Activated naive CD4-positive, alpha-beta T cell treated with anti-CD3 and anti-CD28 coated beads, Interleukin-2, amount 50 U/mL, for 24 hours (primary cell): ENCODE measurements around the gene SEL1L.
"Not testable (repeated sequence)": the region's sequence is repeated elsewhere in the genome, so short reads cannot be mapped to it uniquely, and the experiment has no call there.

Experiments
- H3K27ac Mint-ChIP-seq: one replicate; pipeline ENCODE4 v1.8.0; 2021; ENCODE audit warnings: mild to moderate bottlenecking, mixed read lengths
- H3K27me3 Mint-ChIP-seq: one replicate; pipeline ENCODE4 v1.8.0; 2021; ENCODE audit warnings: mixed read lengths
- H3K36me3 Mint-ChIP-seq: one replicate; pipeline ENCODE4 v1.8.0; 2021; ENCODE audit warnings: mixed read lengths
- H3K4me1 Mint-ChIP-seq: one replicate; pipeline ENCODE4 v1.8.0; 2021; ENCODE audit warnings: mixed read lengths
- H3K4me3 Mint-ChIP-seq: one replicate; pipeline ENCODE4 v1.8.0; 2021; ENCODE audit warnings: mild to moderate bottlenecking, mixed read lengths
- H3K9me3 Mint-ChIP-seq: one replicate; pipeline ENCODE4 v1.8.0; 2021; ENCODE audit warnings: mixed read lengths

The SEL1L gene

DNA sequence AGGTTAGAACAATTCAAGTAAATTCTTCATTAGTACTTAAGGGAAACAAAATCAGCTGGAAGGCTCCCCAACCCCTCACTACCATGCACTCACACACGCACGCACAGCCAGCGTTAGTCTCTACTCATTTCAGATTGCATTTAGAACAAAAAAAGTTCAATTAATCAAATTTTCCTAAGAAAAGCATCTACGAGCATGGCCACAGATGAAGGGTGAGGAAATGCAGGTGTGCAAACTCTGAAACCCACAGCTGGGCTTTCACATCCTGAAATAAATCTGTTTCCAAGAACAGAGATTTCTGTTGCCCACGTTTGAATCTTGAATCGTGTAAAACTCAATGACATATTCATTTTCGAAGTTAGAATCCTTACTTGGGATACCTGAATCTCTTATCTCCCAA, 62.6 kb downstream of the SEL1L start:
- no peaks in the 10 kb centered on the region for H3K9me3 Mint-ChIP-seq
- peaks cover 13% of the 10 kb centered on the region for H3K36me3 Mint-ChIP-seq
- peak overlapping the region; percentile 65 for H3K27ac Mint-ChIP-seq
- peaks cover 54% of the 10 kb centered on the region for H3K4me1 Mint-ChIP-seq
- H3K4me3 Mint-ChIP-seq = no peak overlapping the region
- H3K27me3 Mint-ChIP-seq = no peaks in the 10 kb centered on the region

DNA sequence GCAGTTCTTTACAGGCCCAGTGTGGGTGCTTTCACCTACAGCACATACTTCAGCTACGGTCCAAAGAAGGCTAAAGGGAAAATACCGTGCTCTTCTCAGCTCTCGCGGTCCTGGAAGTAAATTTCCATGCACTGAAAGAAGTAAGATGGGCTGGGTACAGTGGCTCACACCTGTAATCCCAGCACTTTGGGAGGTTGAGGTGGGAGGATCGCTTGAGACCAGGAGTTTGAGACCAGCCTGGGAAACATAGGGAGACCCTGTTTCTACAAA, 63.2 kb downstream of the SEL1L start:
- not testable (repeated sequence) for H3K27me3 Mint-ChIP-seq, H3K4me3 Mint-ChIP-seq, H3K27ac Mint-ChIP-seq, H3K9me3 Mint-ChIP-seq
- peaks cover 51% of the 10 kb centered on the region for H3K4me1 Mint-ChIP-seq
- H3K36me3 Mint-ChIP-seq = peaks cover 11% of the 10 kb centered on the region

DNA sequence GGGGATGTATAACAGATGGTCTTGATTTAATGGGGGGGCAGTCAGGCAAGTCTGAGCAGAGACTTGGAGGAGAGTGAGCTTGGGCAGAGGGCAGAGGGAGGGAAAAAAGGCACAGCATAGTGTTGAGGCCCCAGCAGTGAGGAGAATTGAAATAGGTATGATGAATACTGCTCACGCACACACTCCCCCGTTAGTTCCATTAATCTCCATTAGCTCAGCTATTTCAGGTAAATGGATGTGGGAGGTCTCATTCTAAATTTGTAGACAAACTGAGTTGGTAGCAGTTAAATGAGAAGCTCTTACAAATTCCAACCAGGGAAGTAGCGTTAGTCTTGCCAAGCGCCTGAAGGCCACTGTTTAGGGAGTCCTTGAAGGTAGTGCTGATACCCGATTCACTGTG, 66.8 kb downstream of the SEL1L start:
- Mint-ChIP-seq H3K4me1 (peaks cover 32% of the 10 kb centered on the region), H3K27ac (no peak overlapping the region)

DNA sequence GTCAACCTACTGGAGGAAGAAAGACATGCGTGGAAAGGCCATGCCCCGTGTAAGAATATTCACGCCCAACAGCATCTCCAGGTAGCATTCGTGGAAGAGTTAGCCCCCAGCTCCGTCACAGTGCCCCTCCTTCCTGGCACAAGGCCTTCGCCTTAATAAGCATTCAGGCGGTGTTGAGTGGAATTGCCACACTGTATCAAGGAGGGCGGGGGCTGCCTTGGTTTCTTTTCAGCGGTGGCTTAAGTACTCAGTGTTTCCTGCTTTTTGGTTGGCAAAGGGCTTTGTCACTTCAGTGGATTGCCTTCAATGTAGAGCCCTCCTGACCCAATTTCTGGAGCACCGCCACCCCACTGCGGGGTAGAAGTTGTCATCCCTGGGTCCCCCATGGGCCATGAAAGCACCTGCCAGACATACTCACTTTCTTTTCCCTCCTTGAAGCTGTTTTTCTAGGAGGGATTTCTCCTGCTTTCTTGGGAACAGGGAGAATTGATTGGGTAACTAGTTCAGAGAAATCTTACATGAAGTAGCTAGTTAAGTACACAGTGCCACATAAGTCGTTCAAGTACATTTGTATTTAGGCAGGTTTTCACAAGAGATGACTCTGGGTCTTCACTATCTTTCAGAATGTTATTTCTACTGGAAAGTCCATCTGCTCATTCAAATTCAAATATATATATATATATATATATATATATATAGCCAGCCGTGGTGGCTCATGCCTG, 68.0 kb downstream of the SEL1L start:
- Mint-ChIP-seq H3K27me3 (no peaks in the 10 kb centered on the region), H3K27ac (peak overlapping the region; percentile 59), H3K4me3 (peak overlapping the region; percentile 74), H3K36me3 (no peaks in the 10 kb centered on the region), H3K4me1 (peaks cover 20% of the 10 kb centered on the region), H3K9me3 (no peaks in the 10 kb centered on the region)

More for the DNA sequence above, 66.8 kb downstream of the SEL1L start:
- Mint-ChIP-seq H3K9me3 (no peaks in the 10 kb centered on the region), H3K27me3 (no peaks in the 10 kb centered on the region), H3K4me3 (no peak overlapping the region), H3K36me3 (no peaks in the 10 kb centered on the region)

DNA sequence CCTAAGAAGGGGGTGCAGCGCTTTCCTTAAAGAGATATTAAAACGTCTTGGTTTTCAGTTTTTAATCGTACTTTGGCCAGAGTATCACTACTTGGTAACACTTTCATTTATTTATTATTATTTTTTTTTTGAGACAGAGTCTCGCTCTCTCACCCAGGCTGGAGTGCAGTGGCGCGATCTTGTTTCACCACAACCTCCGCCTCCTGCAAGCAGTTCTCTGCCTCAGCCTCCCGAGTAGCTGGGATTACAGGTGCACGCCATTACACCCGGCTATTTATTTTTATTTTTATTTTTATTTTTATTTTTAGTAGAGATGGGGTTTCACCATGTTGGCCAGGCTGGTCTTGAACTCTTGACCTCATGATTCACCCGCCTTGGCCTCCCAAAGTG, 68.7 kb downstream of the SEL1L start:
- Mint-ChIP-seq H3K4me1 (peaks cover 13% of the 10 kb centered on the region), H3K4me3 (peak overlapping the region; percentile 88), H3K27ac (peak overlapping the region; percentile 82)
- H3K9me3 Mint-ChIP-seq, H3K36me3 Mint-ChIP-seq, H3K27me3 Mint-ChIP-seq: not testable (repeated sequence)

DNA sequence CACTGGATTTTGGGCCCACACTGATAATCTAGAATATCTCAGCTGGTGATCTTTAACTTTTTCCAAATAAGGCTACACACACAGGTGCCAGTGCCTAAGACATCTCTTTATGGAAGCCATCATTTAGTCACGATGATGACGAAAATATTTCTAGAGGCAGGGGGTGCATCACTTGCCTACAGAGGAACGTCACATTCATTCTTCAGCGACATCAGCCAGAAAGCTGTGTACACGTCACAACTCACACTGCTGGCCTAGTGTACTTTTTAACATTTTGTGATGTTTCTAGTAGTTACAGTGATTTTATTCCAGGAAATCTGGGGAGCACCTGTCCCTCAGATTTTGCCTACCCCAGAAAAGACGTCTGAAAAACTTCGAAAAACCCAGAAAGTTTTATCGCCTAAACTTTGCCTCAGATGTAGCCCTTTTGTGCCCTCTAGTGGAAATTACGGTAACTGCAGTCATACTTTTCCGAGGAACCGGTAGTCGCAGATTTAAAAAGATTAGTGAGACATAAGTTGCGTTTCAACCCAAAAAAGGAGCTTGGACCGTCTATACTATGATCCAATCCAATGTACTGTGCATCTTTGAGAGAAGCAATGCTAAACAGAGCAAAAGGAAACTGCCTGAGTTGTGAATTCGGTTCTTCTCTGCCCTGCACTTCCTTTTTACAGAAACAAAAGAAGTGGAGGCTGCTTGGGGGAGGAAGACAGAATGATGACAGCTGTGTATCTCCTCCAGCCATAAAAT, 69.2 kb downstream of the SEL1L start:
- Mint-ChIP-seq H3K4me3 (peak overlapping the region; percentile 88), H3K9me3 (no peaks in the 10 kb centered on the region), H3K36me3 (no peaks in the 10 kb centered on the region), H3K27me3 (no peaks in the 10 kb centered on the region), H3K27ac (peak overlapping the region; percentile 82), H3K4me1 (peaks cover 11% of the 10 kb centered on the region)

DNA sequence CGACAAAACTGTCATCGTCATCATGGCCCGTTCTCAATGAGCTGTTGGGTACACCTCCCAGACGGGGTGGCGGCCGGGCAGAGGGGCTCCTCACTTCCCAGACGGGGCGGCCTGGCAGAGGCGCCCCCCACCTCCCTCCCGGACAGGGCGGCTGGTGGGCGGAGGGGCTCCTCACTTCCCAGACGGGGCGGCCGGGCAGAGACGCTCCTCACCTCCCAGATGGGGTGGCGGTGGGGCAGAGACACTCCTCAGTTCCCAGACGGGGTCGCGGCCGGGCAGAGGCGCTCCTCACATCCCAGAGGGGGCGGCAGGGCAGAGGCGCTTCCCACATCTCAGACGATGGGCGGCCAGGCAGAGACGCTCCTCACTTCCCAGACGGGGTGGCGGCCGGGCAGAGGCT, 71.3 kb downstream of the SEL1L start:
- H3K36me3 Mint-ChIP-seq, H3K9me3 Mint-ChIP-seq, H3K4me3 Mint-ChIP-seq, H3K27ac Mint-ChIP-seq, H3K27me3 Mint-ChIP-seq: not testable (repeated sequence)
- H3K4me1 Mint-ChIP-seq = peaks cover 11% of the 10 kb centered on the region

DNA sequence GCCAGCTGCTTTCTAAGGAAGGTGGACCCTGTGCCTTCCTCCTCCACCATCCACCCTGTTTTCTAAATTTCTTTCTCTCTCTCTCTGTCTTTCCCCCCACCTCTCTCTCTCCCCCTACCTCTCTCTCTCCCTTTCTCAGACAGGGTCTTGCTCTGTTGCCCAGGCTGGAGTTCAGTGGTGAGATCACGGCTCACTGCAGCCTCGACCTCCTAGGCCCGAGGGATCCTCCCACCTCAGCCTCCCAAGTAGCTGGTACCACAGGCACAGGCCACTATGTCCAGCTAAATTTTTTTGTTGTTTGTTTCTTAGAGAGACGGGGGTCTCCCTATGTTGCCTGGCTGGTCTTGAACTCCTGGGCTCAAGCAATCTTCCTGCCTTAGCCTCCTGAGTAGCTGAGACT, 73.7 kb downstream of the SEL1L start:
- H3K9me3 Mint-ChIP-seq = no peaks in the 10 kb centered on the region
- H3K27me3 Mint-ChIP-seq = no peaks in the 10 kb centered on the region
- no peak overlapping the region for H3K4me3 Mint-ChIP-seq
- H3K27ac Mint-ChIP-seq = no peak overlapping the region
- no peaks in the 10 kb centered on the region for H3K36me3 Mint-ChIP-seq
- H3K4me1 Mint-ChIP-seq = peaks cover 8% of the 10 kb centered on the region

DNA sequence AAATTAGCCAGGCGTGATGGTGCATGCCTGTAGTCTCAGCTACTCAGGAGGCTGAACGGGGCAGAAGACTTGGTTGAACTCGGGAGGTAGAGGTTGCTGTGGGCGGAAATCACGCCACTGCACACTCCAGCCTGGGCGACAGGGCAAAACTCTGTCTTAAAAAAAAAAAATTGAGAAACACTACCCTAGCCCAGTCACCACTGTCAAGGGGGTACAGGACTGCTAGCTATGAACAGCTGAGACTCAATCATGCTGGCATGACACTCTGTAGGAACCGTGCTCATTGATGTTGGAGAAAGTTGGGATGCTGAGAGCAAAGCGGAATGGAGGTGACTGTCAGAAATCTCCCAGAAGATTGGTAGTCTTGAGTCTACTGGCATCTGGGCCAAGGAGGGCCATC, 75.3 kb downstream of the SEL1L start:
- H3K36me3 Mint-ChIP-seq = no peaks in the 10 kb centered on the region
- H3K27ac Mint-ChIP-seq = no peak overlapping the region
- H3K27me3 Mint-ChIP-seq = no peaks in the 10 kb centered on the region
- no peaks in the 10 kb centered on the region for H3K9me3 Mint-ChIP-seq
- no peaks in the 10 kb centered on the region for H3K4me1 Mint-ChIP-seq
- no peak overlapping the region for H3K4me3 Mint-ChIP-seq

DNA sequence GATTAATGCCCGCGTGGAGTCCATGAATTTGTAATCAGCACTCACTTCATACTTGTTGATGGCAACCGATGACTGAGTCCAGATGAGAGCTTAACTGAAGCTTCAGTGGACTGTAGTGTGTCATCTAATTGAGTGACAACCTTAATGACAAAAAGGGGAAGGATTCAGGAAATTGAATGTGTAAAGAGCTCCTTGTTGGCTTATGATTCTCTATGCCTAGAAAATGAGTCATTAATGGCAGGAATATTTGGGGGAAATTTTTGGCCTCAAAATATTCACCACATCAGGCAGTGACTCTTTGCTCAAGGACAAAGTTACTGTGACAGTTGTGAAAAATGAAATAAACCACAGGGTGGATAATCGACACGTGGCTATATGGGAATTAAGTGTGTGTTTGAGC, 78.3 kb downstream of the SEL1L start:
- no peaks in the 10 kb centered on the region for H3K36me3 Mint-ChIP-seq
- no peaks in the 10 kb centered on the region for H3K9me3 Mint-ChIP-seq
- H3K4me3 Mint-ChIP-seq = no peak overlapping the region
- H3K27me3 Mint-ChIP-seq = no peaks in the 10 kb centered on the region
- peaks cover 7% of the 10 kb centered on the region for H3K4me1 Mint-ChIP-seq
- no peak overlapping the region for H3K27ac Mint-ChIP-seq

DNA sequence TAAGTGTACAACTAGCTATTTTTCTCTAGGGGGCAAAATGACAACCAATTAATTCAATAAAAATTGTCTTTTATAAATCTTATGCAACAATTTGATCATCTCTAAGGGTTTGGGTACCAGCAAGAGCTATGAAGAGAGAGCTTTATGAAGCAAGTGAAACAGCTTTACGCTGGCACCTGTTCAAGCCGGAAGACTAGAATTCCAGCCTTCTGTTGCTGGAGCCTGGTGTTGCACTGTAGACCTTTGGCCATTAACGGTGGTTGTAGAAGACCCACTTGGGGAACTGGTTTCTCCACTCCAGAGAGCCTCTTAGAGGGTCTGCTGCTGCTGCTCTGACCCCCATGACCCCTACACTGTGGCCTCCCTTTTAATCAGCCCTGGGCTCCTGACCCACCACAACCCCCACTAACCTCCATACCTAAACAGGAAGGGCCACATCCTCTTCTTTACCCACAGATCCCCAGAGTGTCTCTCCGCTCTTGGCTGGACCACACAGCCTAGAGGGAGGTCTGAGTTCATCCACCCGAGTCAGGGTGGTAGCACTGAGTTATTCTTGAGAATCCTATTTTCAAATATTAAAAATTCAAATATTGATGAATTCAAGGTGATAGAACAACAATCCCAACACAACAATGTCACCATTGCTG, 79.0 kb downstream of the SEL1L start:
- Mint-ChIP-seq H3K9me3 (no peaks in the 10 kb centered on the region), H3K36me3 (no peaks in the 10 kb centered on the region), H3K27ac (no peak overlapping the region), H3K4me1 (peaks cover 7% of the 10 kb centered on the region), H3K27me3 (no peaks in the 10 kb centered on the region), H3K4me3 (no peak overlapping the region)

DNA sequence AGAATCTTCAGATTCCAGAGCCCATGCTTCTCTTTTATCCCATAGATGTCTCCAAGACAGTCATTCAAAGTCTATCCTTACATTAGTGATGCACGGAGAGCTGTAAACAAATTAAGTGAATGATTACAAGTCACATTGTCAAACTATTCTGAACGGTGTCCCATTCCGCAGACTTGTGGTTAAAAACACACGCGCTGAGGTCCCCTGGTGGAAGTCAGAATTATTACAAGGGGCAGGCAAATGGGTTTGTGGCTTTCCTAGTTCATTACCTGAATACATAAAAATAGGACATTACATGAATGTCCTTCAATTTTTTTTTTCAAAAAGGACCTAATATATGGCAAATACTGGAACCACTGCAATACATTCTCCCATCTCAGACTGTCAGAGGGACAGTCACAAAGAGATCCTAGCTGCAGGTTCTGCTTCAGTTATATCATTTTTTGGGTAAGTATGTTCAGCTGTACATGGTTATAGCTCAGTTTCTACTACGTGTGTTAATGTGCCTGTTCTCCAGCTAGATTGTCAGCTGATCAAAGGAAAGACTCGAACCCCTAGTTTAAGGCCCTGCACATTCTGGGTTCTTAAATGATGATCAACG, 80.4 kb downstream of the SEL1L start:
- H3K27me3 Mint-ChIP-seq = peaks cover 2% of the 10 kb centered on the region
- H3K9me3 Mint-ChIP-seq = no peaks in the 10 kb centered on the region
- peaks cover 7% of the 10 kb centered on the region for H3K4me1 Mint-ChIP-seq
- H3K27ac Mint-ChIP-seq = no peak overlapping the region
- H3K4me3 Mint-ChIP-seq = no peak overlapping the region
- H3K36me3 Mint-ChIP-seq = no peaks in the 10 kb centered on the region

DNA sequence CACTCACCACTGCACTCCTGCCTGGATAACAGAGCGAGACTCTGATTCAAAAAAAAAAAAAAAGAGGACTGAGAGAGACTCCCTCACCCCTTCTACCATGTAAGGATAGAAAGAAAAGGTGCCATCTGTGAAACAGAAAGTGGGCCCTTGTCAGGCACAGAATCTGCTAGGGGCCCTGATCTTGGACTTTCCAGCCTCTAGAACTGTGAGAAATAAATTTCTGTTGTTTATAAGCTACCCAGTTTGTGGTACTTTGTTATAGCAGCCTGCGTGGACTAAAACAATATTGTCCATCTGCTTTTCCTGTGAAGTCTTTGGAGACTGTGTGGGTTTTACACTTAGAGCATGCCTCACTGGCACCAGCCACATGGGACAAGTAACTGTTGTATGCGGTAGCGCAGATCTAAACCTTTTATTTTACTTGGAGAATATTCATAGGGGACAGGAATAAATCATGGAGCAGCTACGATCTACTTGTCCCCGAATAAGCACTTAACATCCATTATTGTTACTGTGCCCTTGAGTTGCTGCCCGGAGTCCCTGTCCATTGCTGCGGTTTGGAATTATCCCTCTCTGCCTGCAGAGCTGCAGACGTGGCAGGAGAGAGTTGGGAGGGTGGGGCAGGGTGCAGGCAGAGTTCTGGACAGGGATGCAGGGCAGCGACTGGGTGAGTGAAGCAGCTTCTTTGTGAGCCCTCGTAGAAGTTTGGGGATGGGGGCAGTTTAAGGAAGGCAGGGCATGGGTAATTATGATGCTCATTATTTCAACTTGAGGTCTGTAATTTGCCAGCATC, 81.1 kb downstream of the SEL1L start:
- Mint-ChIP-seq H3K4me1 (peaks cover 7% of the 10 kb centered on the region), H3K4me3 (no peak overlapping the region), H3K27ac (no peak overlapping the region), H3K27me3 (peaks cover 3% of the 10 kb centered on the region), H3K9me3 (no peaks in the 10 kb centered on the region), H3K36me3 (no peaks in the 10 kb centered on the region)

DNA sequence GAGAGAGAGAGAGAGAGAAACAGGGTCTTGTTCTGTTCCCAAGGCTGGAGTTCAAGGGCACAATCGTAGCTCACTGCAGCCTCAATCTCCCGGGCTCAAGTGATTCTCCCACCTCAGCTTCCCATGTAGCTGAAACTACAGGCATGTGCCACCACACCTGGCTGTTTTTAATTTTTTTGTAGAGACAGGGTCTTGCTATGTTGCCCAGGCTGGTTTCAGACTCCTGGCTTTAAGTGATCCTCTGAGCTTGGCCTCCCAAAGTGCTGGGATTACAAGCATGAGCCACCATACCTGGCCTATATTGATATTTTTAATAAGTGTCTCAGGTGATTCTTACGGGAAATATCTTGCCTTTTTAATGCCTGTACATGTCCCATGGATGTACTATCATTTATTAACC, 82.7 kb downstream of the SEL1L start:
- Mint-ChIP-seq H3K27ac (no peak overlapping the region), H3K4me3 (no peak overlapping the region), H3K4me1 (peaks cover 7% of the 10 kb centered on the region), H3K36me3 (no peaks in the 10 kb centered on the region), H3K27me3 (peaks cover 5% of the 10 kb centered on the region), H3K9me3 (no peaks in the 10 kb centered on the region)

DNA sequence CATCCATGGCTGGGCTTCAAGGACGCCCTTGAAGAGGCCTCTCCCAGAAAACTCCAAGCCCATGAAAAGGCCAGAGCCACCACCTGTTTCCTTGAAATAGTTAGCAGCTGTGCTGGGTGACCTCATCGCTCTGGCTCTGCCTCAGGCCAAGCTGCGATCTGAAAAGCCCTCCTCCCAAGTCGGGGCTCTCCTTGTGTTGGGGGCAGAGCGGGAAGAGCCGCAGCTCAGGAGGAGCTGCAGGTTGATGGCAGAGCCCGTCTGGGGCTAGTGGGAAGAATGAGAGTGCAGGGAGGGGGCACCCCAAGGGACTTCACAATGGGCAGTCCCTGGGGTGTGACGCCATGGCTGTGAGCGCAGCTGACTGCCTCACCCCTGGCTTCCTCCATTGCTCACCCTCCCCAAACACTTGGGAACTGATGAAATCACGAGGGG, 83.5 kb downstream of the SEL1L start:
- no peak overlapping the region for H3K4me3 Mint-ChIP-seq
- no peak overlapping the region for H3K27ac Mint-ChIP-seq
- peaks cover 7% of the 10 kb centered on the region for H3K4me1 Mint-ChIP-seq
- no peaks in the 10 kb centered on the region for H3K9me3 Mint-ChIP-seq
- no peaks in the 10 kb centered on the region for H3K36me3 Mint-ChIP-seq
- H3K27me3 Mint-ChIP-seq = peaks cover 5% of the 10 kb centered on the region
